Kidney (tissue), 14 donors: ENCODE data around the gene NOS1. TPM values are rescaled to one million over a fixed set of nuclear protein-coding genes. Genes with fewer than 3 reads are reported as not detected.

Experiments used
- DNase-seq, 5 donors: peaks; one replicate each; pipeline ENCODE4 v3.0.0-alpha.2; 2013 to 2020
- FAIRE-seq: peaks from 2 replicates; lab custom pipeline; 2012; peaks lifted over from hg19 to GRCh38; lab: Jason Lieb, UNC
- H3K27ac ChIP-seq, 2 donors: one replicate each; pipeline ENCODE4 v1.7.0; 2013; ENCODE audit warnings: low read depth in 2 of 2, low read length in 2 of 2, inconsistent platforms in 1 of 2
- H3K27me3 ChIP-seq: one replicate; pipeline ENCODE4 v1.7.1; 2013; ENCODE audit warnings: low read length, inconsistent platforms; ENCODE audit not compliant: control insufficient read depth, insufficient read depth
- H3K36me3 ChIP-seq, 3 donors: one replicate each; pipeline versions ENCODE4 v1.7.0 to v1.7.1; 2013; ENCODE audit warnings: low read length in 3 of 3, control low read depth in 1 of 3, inconsistent platforms in 1 of 3; ENCODE audit not compliant: insufficient read depth in 3 of 3, control insufficient read depth in 2 of 3
- H3K4me1 ChIP-seq, 3 donors: one replicate each; pipeline versions ENCODE4 v1.7.0 to v1.7.1; 2013; ENCODE audit warnings: low read length in 3 of 3, inconsistent platforms in 1 of 3, low read depth in 1 of 3; ENCODE audit not compliant: control insufficient read depth in 2 of 3, insufficient read depth in 2 of 3
- H3K4me3 ChIP-seq, 3 donors: one replicate each; pipeline versions ENCODE4 v1.7.0 to v1.8.1; 2013; ENCODE audit warnings: low read length in 3 of 3, control low read depth in 1 of 3, inconsistent platforms in 1 of 3
- H3K9ac ChIP-seq, 3 donors: one replicate each; pipeline versions ENCODE4 v1.7.0 to v1.7.1; 2013; ENCODE audit warnings: low read length in 3 of 3, control low read depth in 1 of 3, inconsistent platforms in 1 of 3
- H3K9me3 ChIP-seq, 3 donors: one replicate each; pipeline versions ENCODE4 v1.7.0 to v1.7.1; 2013; ENCODE audit warnings: low read length in 3 of 3, control low read depth in 1 of 3, inconsistent platforms in 1 of 3; ENCODE audit not compliant: control insufficient read depth in 2 of 3, insufficient read depth in 1 of 3
- intact Hi-C: fragments of 100-400 bp; cut with DNase I; formaldehyde crosslinking; loops from one replicate; pipeline ENCODE4 v1.11.1; 2022
- polyA plus RNA-seq: library from polyadenylated mRNA; stranded (reverse); fragments of 350-450 nt; fragmentation: Illumina TruSeq; extraction: RNeasy Lipid Tissue Mini Kit (QIAGEN cat#74804); gene quantifications from one replicate; pipeline ENCODE4 v1.2.3, GENCODE V29; 2014; ENCODE audit warnings: low read depth, low replicate concordance; ENCODE audit not compliant: insufficient read depth
- total RNA-seq: library from RNA; stranded (reverse); fragmentation: NEBNext Ultra II Directional; extraction: Animal tissue kit (Norgen Biotek cat#: 25700); gene quantifications from one replicate; pipeline ENCODE4 v1.2.1, GENCODE V29; 2021
- TF ChIP-seq, protein P1 (sequence below): IDR thresholded peaks from 3 replicates; pipeline ENCODE4 v1.5.1; 2012; ENCODE audit warnings: mild to moderate bottlenecking, moderate library complexity, borderline replicate concordance; ENCODE audit not compliant: insufficient read depth; ENCODE audit errors: extremely low read depth
- donor health status: control.
- donor health status: control.
- donor health status: control.
- donor health status: control.
- donor health status: control.
- donor health status: DM: yes; HTN: yes; CAD: no.
- donor health status: Normal renal cell carcinoma (clear cell type).

NOS1 gene
- total and polyA plus RNA-seq, 2 donors from 2014 or later, result 1.3 to 6.5 TPM

DNA sequence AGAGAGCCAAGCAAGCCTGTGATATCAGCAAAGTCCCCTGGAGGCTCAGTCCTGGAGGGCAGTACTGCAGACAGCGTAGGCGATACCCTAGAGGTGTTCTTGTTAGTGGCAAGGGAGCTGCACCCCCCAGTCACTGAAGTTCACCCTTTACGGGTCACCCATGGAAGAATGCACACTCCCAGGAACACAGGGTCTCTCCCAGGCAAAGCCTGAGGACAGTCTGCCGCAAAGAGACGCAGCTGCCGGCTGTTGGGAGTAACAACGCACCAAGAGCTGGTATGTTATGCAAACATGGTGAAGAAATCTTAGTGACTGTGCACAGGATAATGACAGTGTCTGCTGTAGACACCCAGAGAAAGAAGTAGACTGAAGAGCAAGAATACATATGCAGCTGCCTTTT, 43.5 kb upstream of the NOS1 start:
- TF ChIP-seq, protein P1, sequence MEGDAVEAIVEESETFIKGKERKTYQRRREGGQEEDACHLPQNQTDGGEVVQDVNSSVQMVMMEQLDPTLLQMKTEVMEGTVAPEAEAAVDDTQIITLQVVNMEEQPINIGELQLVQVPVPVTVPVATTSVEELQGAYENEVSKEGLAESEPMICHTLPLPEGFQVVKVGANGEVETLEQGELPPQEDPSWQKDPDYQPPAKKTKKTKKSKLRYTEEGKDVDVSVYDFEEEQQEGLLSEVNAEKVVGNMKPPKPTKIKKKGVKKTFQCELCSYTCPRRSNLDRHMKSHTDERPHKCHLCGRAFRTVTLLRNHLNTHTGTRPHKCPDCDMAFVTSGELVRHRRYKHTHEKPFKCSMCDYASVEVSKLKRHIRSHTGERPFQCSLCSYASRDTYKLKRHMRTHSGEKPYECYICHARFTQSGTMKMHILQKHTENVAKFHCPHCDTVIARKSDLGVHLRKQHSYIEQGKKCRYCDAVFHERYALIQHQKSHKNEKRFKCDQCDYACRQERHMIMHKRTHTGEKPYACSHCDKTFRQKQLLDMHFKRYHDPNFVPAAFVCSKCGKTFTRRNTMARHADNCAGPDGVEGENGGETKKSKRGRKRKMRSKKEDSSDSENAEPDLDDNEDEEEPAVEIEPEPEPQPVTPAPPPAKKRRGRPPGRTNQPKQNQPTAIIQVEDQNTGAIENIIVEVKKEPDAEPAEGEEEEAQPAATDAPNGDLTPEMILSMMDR, result no peak
- intact Hi-C loops, result no loop called here
- FAIRE-seq (no peak), DNase-seq (no peak)
- H3K36me3 ChIP-seq, result no peaks in the 10 kb centered on the region
- peaks cover 0 to 4% (median 4%) of the 10 kb centered on the region in 3 donors for H3K4me1 ChIP-seq
- no peak overlapping the region for H3K9ac ChIP-seq
- peaks cover 0 to 3% (median 0%) of the 10 kb centered on the region in 3 donors for H3K9me3 ChIP-seq
- H3K4me3 ChIP-seq, result no peak overlapping the region
- no peak overlapping the region for H3K27ac ChIP-seq
- no peaks in the 10 kb centered on the region for H3K27me3 ChIP-seq

DNA sequence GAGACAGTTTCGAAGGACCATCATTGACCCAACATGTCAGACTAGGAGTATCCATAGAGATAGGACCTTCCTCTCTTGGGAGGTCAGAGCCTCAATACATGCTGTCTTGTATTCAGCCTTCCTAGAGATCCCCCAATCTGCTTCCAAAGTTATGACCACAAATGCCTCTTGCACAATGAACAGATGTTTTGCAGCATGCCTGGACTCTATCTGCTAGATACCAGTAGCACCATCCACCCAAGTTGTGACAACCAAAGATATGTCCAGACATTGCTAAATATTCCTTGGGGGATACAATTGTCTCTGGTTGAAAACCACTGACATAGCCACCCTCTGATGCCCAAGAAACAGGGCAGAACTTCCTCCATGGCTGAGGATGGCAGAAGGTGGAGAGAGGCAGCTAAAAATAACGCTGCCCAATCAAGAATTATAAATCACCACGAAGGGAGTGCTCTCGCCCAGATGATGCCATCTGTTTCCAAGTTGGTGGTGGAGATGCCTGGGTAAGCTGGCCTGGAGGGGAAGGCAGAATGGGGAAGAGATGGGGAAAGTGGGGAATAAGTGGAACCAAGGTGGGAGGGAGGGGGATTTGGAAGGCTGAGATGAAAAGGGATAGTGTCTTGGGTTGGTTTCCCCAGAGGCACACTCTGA, 42.9 kb upstream of the NOS1 start:
- no peak overlapping the region for H3K4me3 ChIP-seq
- no peak overlapping the region for H3K27ac ChIP-seq
- FAIRE-seq, result no peak
- peaks cover 0 to 3% (median 0%) of the 10 kb centered on the region in 3 donors for H3K9me3 ChIP-seq
- DNase-seq, result no peak
- no peak overlapping the region for H3K9ac ChIP-seq
- peaks cover 0 to 4% (median 4%) of the 10 kb centered on the region in 3 donors for H3K4me1 ChIP-seq
- H3K27me3 ChIP-seq, result no peaks in the 10 kb centered on the region
- intact Hi-C loops, result no loop called here
- H3K36me3 ChIP-seq, result no peaks in the 10 kb centered on the region
- TF ChIP-seq, protein P1, result no peak

DNA sequence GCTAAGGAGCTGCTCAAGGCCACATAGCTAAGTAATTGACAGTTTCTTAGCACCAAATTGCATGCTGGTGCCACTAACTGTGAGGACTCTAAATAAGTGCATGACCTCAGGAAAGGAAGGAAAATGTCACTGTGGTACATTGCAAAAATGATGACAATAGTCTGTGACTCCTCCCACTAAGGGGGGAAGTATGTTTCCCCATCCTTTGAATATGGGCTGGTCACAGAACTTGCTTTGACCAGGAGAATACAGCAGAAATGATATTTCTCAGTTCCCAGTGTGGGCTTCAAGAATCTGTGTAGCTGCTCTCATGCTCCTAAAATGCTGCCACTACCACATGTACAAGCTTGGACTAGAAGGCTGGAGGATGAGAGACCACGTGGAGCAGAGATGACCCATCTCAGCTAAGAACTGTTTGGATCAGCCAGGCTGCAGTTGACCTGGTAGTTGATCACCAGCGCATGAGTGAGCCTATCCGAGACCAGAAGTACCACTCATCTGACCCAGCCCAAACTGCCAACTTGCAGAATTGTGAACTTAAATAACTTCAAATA, 42.2 kb upstream of the NOS1 start:
- intact Hi-C loops, result no loop called here
- Histone ChIP-seq H3K27me3 (no peaks in the 10 kb centered on the region), H3K4me1 (peaks cover 0 to 4% (median 4%) of the 10 kb centered on the region in 3 donors), H3K4me3 (no peak overlapping the region), H3K36me3 (no peaks in the 10 kb centered on the region), H3K9ac (no peak overlapping the region), H3K27ac (no peak overlapping the region), H3K9me3 (peaks cover 0 to 3% (median 0%) of the 10 kb centered on the region in 3 donors)
- TF ChIP-seq, protein P1, result no peak
- FAIRE-seq (no peak), DNase-seq (no peak)
